OCI-LY1 (cell line): ENCODE measurements around the gene MANSC4.

Experiments
- H2AFZ ChIP-seq: fragments of 200-600 bp; sonication (generic), shearing (Covaris generic); 2 replicates; pipeline ENCODE4 v1.6.0; 2014; ENCODE audit warnings: antibody characterized with exemption, mild to moderate bottlenecking, low read length
- H3F3A ChIP-seq: fragments of 200-600 bp; sonication (generic), shearing (Covaris generic); 2 replicates; pipeline ENCODE4 v1.6.0; 2014; ENCODE audit warnings: mild to moderate bottlenecking, antibody characterized with exemption, low read length, moderate library complexity; ENCODE audit not compliant: insufficient read depth
- H3K27ac ChIP-seq: fragments of 200-600 bp; sonication (generic); 2 replicates; pipeline ENCODE4 v1.5.1; 2014; ENCODE audit warnings: low read length, mixed run types, mild to moderate bottlenecking, low read depth; ENCODE audit not compliant: poor library complexity, severe bottlenecking
- H3K27me3 ChIP-seq: fragments of 200-600 bp; sonication (generic); 2 replicates; pipeline ENCODE4 v1.6.0; 2014; ENCODE audit warnings: antibody characterized with exemption, mild to moderate bottlenecking, low read length, moderate library complexity; ENCODE audit not compliant: insufficient read depth
- H3K36me3 ChIP-seq: fragments of 200-600 bp; sonication (generic); 2 replicates; pipeline ENCODE4 v1.6.1; 2014; ENCODE audit warnings: mild to moderate bottlenecking, antibody characterized with exemption, low read length, moderate library complexity, mixed read lengths; ENCODE audit not compliant: insufficient read depth
- H3K4me1 ChIP-seq: fragments of 200-600 bp; sonication (generic); 2 replicates; pipeline ENCODE4 v1.5.1; 2014; ENCODE audit warnings: mild to moderate bottlenecking, low read length, moderate library complexity; ENCODE audit not compliant: insufficient read depth, severe bottlenecking
- H3K4me2 ChIP-seq: fragments of 200-600 bp; sonication (generic), shearing (Covaris generic); 2 replicates; pipeline ENCODE4 v1.6.1; 2014; ENCODE audit warnings: low read length
- H3K4me3 ChIP-seq: fragments of 200-600 bp; sonication (generic); 2 replicates; pipeline ENCODE4 v1.5.1; 2014; ENCODE audit warnings: low read length, low read depth, mild to moderate bottlenecking, mixed read lengths; ENCODE audit not compliant: poor library complexity, severe bottlenecking
- H3K79me2 ChIP-seq: fragments of 200-600 bp; shearing (Covaris generic); 2 replicates; pipeline ENCODE4 v1.6.1; 2016; ENCODE audit warnings: mixed run types, low read length, mixed read lengths; ENCODE audit not compliant: insufficient read depth
- H3K9ac ChIP-seq: fragments of 200-600 bp; sonication (generic), shearing (Covaris generic); 2 replicates; pipeline ENCODE4 v1.6.1; 2014; ENCODE audit warnings: mild to moderate bottlenecking, low read length, mixed read lengths
- H3K9me2 ChIP-seq: fragments of 200-600 bp; sonication (generic), shearing (Covaris generic); 2 replicates; pipeline ENCODE4 v1.6.1; 2014; ENCODE audit warnings: low read depth, mild to moderate bottlenecking, low read length, mixed read lengths
- H3K9me3 ChIP-seq: fragments of 200-600 bp; shearing (Covaris generic); 2 replicates; pipeline ENCODE4 v1.6.1; 2014; ENCODE audit warnings: low read length, mixed read lengths
- H4K20me1 ChIP-seq: fragments of 200-600 bp; sonication (generic), shearing (Covaris generic); 2 replicates; pipeline ENCODE4 v1.6.0; 2016; ENCODE audit warnings: mild to moderate bottlenecking, low read length; ENCODE audit not compliant: insufficient read depth
- EZH2 ChIP-seq: fragments of 200-600 bp; sonication (generic), shearing (Covaris generic); IDR thresholded peaks from 2 replicates; pipeline ENCODE4 v1.8.0; 2017; ENCODE audit warnings: borderline replicate concordance, mixed run types, mild to moderate bottlenecking, antibody characterized with exemption, low read length, moderate library complexity, mixed read lengths
- TF ChIP-seq, protein P1 (sequence below): fragments of 200-600 bp; sonication (generic), shearing (Covaris generic); IDR thresholded peaks from 2 replicates; pipeline ENCODE4 v1.5.1; 2017; ENCODE audit warnings: mild to moderate bottlenecking, antibody characterized with exemption, low read length, moderate library complexity, mixed read lengths

MANSC4 gene

DNA sequence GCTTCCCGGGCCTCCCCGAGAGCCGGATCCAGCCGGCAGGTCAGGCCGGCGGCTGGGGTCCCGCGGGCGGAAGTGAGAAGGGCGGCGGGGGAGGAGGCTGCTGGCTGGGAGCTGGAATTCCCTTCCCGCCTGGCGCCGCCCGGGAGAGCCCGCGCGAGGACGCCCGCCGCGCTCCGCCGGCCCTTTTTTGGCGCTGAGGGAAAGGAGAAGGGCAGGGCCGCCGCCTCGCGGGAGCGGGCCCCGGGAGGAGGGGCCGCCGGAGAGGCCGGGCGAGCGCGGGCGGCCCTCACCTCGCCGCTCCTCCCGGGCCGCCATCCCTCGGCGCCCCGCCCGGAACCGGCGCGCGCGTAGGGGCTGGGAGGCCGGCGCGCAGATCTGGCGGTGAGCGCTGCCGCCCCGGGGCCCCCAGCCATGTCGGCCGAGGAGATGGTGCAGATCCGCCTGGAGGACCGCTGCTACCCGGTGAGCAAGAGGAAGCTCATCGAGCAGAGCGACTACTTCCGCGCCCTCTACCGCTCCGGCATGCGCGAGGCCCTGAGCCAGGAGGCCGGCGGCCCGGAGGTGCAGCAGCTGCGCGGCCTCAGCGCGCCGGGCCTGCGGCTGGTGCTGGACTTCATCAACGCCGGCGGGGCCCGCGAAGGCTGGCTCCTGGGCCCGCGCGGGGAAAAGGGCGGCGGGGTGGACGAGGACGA lies at the start of gene MANSC4, which contains the start of gene KLHL42:
Gene MANSC4 (minus strand): TSS at position 317 of the 692 bp plus-strand sequence. CDS start 8,960 bp downstream, outside the sequence.
Gene KLHL42 (plus strand): TSS at position 314 of the 692 bp plus-strand sequence. CDS start 98 bp downstream, at position 412.
- no peak for TF ChIP-seq EZH2
- TF ChIP-seq, protein P1, sequence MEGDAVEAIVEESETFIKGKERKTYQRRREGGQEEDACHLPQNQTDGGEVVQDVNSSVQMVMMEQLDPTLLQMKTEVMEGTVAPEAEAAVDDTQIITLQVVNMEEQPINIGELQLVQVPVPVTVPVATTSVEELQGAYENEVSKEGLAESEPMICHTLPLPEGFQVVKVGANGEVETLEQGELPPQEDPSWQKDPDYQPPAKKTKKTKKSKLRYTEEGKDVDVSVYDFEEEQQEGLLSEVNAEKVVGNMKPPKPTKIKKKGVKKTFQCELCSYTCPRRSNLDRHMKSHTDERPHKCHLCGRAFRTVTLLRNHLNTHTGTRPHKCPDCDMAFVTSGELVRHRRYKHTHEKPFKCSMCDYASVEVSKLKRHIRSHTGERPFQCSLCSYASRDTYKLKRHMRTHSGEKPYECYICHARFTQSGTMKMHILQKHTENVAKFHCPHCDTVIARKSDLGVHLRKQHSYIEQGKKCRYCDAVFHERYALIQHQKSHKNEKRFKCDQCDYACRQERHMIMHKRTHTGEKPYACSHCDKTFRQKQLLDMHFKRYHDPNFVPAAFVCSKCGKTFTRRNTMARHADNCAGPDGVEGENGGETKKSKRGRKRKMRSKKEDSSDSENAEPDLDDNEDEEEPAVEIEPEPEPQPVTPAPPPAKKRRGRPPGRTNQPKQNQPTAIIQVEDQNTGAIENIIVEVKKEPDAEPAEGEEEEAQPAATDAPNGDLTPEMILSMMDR = no peak
- Histone ChIP-seq H3K9me3 (no peaks in the 10 kb centered on the region), H4K20me1 (no peaks in the 10 kb centered on the region), H3K4me3 (peak within 1 kb of the TSS; percentile 72), H3K27me3 (no peaks in the 10 kb centered on the region), H3F3A (no peaks in the 10 kb centered on the region), H3K36me3 (peaks cover 19% of the 10 kb centered on the region; the same call in 1 of the 2 replicates), H3K4me2 (peak within 1 kb of the TSS; percentile 97), H3K9ac (peak within 1 kb of the TSS; percentile 91), H2AFZ (peak within 1 kb of the TSS; percentile 85), H3K4me1 (peaks cover 28% of the 10 kb centered on the region), H3K9me2 (no peaks in the 10 kb centered on the region), H3K79me2 (peaks cover 32% of the 10 kb centered on the region), H3K27ac (peak within 1 kb of the TSS; percentile 61)

DNA sequence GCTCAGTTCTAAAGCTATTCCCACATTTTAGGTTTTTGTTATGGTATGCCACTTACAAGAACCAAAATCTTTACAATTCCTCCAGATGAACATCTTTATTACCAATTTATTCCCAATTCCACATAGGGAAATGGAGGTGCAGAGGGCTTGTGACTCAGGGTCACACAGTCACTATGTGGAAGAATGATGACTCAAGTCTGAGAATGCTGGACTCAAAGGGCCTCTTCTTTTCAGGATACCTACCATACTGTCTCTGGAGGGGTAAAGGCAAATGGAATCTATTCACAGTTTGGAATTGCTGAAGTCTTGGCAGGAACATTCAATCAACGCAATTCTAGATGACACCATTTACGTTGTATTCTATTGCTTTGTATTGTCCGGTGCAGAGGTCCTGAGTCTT lies 48.2 kb upstream of the MANSC4 start:
- Histone ChIP-seq H3K27ac (peak overlapping the region; percentile 54), H3F3A (no peaks in the 10 kb centered on the region), H3K79me2 (no peaks in the 10 kb centered on the region), H3K27me3 (no peaks in the 10 kb centered on the region), H4K20me1 (no peaks in the 10 kb centered on the region), H3K4me3 (no peak overlapping the region), H3K9ac (peak overlapping the region; percentile 15; the same call in 1 of the 2 replicates), H2AFZ (peak overlapping the region; percentile 7; the same call in 1 of the 2 replicates), H3K4me1 (peaks cover 56% of the 10 kb centered on the region), H3K4me2 (peak overlapping the region; percentile 26; the same call in 1 of the 2 replicates), H3K9me2 (no peaks in the 10 kb centered on the region), H3K36me3 (no peaks in the 10 kb centered on the region), H3K9me3 (no peaks in the 10 kb centered on the region)
- TF ChIP-seq, protein P1 = no peak
- TF ChIP-seq EZH2 = no peak

DNA sequence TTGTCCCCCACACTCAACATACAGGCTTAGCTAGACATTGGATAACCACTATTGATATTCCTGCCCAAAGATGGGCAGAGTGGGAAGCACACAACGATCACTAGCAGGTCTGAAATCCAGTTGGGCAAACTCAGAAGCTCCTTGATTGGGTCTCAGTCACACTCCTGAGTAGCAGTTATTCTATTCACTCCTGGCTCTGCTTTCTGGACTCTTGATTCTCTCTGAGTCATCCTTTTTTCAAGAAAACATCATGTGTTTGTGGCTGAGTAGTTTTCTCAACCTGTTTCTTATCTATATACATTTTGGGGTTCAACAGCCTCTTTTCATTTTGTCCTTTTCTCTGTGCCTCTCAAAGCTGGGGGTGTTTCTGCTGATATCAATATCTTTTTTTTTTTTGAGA lies 46.0 kb upstream of the MANSC4 start:
- Histone ChIP-seq H3K4me1 (peaks cover 74% of the 10 kb centered on the region), H3F3A (no peaks in the 10 kb centered on the region), H3K79me2 (no peaks in the 10 kb centered on the region), H3K27ac (peak overlapping the region; percentile 98), H3K4me2 (no peak overlapping the region), H3K27me3 (no peaks in the 10 kb centered on the region), H4K20me1 (no peaks in the 10 kb centered on the region), H3K36me3 (no peaks in the 10 kb centered on the region), H3K4me3 (no peak overlapping the region), H3K9me3 (no peaks in the 10 kb centered on the region), H3K9me2 (no peaks in the 10 kb centered on the region), H2AFZ (no peak overlapping the region), H3K9ac (no peak overlapping the region)
- TF ChIP-seq EZH2 = no peak
- TF ChIP-seq, protein P1 = no peak
